NOMO-1 treated with dmso at 0.1 percent for 144 hours (cell line): Measurements from ENCODE around the gene SMTN.
"Not testable (repeated sequence)": the region's sequence is repeated elsewhere in the genome, so short reads cannot be mapped to it uniquely, and the experiment has no call there.

ENCODE experiments used
- DNase-seq: peaks from one replicate; lab custom pipeline; 2025; ENCODE audit not compliant: unreplicated experiment; lab: John Stamatoyannopoulos, UW

Gene SMTN

DNA sequence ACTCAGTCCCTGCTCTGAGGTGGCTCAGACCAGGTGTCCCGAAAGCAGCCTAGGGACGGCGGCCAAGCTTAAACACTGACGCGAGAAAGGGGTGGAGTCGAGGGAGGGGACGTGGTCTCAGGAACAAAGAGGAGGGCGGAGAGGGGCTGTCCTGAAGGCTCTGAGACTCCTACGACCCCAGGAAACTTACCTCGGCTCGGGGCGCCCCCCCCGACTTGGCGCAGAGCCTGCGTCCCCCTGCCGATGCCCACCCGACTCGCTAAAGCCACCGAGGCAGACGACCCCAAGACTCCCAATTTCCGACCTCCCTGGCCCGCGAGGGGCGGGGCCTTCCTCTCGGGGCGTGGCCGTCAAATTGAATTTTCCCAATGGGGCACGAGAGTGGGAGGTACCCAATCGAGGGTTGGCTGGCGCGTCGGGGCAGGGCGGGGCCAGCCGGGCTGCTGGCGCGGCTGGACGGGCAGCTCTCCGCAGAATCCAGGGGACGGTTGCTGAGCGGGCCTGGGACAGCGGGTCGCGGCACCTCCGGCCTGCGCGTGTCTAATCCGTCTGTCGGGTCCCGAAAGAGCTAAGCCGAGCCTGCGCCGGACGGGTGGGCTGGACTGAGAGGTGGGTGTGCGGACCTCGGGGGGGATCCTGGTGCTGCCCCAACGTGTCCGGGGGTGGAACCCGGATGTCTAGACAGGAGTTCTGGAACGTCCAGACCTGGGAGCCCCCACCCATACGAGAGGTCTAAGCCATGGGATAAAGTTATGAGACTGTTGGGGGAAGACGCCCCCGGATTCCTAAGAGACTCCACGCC, at the start of gene SMTN:
Gene SMTN (plus strand): TSS at position 471 of the 802 bp plus-strand sequence. CDS start 1,941 bp downstream, outside the sequence.
- peak; percentile 80 for DNase-seq

DNA sequence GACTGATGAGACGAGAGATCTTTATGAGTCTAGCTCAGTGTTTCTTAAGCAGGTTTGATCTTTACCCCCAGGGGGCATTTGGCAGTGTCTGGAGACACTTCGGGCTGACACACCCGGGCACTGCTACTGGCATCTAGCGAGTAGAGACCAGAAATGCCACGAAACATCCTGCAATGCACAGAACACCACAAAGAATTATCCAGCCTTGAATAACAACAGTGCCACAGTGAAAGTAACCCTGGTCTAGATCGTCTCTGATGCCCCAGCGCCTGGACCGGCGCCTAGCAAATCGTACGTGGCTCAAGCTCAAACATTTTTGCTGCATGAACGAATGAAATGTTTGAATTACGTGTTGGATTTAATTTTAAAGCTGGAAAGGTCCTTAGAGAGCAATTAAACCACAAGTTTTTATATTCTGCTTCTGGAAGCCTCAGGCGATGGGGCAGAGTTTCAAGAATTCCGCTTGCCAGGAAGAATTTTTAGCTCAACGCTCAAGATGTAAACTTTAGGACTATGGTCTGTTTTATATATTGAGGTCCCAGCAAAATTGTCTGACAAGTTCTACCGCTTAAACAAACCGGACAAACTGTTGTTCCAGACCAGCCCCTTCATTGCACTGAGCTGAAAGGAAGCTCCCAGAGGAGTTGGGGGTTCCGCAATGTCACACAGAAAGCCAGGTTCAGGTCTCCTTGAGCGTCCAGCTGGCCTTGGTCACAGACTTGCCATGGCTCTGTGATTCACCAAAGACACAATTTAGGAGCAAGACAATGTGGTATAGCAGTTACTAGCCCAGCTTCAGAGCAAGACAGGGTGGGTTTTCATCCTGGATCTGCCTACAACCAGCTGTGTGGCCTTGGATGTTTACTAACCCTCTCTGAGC, 44.2 kb upstream of the SMTN start:
- DNase-seq, result no peak

DNA sequence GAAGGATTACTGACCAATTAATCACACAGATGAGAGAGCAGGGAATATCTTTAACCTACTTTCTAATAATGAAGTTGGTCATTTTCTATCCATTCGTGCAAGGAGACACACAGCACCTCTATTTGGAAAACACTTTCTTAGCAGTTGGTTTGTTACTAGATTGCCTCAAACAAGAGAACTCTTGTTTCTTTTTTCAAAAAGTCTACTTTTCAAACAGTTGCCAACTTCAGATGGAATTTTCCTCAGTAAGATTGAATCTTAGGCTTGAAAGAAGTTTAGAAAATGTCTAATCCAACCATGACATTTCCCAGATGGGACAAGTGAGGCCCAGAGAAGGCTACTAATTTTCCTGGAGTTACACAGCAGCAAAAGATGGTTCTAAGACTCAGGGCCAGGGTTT, 42.4 kb upstream of the SMTN start:
- DNase-seq, result no peak

DNA sequence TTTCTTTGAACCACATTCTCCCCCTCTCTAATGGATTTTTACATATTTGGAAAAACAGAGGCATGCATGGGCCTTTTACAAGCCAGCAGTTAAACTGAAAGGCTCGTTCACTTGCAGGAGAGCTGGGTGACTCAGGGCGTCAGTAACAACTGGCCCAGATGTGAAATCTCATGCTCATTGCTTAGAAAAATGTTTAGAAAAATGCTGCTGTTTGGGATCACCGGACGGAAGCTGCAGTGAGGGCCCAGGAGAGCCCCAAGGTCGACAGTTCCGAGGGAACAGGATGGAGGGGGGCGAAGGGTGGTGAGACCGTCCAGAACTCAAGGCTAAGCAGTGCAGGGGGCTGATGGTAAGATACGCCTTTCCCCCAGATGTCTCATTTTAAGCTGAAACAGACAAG, 41.7 kb upstream of the SMTN start:
- DNase-seq, result no peak

DNA sequence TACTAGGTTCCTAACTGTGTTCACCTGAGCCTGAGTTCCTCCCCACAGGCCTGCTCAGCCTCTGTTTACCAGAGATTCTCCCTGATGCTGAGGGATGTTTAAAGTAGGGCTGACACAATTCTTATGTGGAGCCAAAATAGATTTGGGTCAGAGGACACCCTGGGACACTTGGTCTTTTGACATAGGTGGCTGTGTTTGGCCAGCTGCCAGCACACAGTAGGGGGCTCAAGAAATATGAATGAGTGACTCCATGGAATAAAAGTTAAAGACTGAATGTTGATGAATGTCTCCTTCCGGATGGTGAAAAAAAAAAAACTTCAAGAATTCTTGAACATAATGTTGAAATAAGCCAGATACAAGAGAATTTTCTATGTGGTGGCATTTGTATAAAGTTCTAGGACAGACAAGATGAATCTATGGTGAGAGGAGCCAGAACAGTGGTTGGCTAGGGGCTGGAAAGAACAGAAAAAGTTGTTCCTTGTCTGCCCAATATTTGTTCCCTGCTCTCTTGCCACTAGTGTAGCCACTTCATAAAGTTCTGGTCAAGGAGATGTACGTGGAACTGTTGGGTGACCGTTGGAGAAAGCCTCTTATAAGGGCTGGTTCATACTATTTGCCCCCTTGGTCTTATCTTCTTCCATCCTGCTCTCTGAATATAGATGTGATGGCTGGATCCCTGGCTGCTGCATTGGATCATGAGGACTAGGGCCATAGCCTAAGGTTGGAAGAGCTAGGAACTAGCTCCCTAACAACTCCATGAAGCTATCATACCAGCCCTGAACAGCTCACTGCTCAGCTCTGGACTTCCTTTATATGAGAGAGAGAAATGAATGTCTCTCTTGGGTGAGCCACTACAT, 40.3 kb upstream of the SMTN start:
- no peak for DNase-seq

DNA sequence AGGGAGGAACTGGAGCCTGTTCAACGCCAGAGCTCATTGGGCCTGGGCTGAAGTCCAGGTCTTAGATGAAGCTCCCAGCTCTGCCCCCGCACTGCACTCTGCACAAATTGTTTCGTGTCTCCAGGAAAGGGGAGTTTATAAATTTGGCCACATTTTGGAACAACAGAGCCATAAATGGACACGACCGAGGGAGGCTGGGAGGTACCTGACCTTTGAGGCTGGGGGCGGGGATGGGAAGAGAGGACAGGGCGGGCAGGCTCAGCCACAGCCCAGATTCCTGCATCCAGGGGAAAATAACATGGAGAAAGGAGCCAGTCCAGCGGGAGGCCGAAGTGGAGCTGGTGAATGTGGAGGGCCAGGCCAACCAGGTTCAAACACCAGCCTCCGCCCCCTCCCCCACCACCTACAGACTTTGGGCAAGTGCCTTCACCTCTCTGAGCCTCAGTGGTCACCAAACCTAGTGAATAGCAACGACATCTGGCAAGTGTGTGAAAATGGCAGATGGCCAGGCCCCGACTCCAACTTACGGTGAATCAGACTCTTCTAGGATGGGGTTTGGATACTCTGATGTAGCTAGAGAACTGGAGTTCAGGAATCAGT, 36.8 kb upstream of the SMTN start:
- no peak for DNase-seq

DNA sequence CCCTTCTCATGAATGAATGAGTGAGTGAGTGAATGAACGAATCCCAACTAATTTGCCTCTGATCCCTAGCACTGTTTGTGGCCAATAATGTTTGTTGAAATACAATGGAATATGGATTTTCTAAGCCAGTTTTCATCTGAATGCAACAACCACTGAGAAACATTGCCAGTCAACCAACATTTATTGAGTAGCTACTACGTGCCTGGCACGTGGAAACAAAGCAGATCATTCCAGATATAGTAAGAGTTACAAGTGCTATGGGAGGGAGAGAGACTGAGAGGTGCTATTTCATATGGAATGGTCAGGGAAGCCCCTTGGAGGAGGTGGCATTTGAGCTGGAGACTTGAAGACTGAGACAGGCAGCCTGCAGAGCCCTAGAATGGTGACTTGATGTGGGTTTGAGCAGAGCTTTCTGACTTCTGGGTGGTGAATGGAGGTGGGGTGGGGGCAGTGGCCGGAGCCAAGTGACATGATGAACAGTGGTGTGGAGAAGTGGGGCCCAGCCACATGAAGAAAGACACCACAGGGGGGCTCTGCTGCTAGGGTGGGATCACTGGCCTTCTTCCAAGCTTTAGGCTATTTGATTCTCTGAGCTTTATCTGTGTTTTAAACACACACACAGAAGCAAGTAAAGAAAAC, 35.1 kb upstream of the SMTN start:
- no peak for DNase-seq

DNA sequence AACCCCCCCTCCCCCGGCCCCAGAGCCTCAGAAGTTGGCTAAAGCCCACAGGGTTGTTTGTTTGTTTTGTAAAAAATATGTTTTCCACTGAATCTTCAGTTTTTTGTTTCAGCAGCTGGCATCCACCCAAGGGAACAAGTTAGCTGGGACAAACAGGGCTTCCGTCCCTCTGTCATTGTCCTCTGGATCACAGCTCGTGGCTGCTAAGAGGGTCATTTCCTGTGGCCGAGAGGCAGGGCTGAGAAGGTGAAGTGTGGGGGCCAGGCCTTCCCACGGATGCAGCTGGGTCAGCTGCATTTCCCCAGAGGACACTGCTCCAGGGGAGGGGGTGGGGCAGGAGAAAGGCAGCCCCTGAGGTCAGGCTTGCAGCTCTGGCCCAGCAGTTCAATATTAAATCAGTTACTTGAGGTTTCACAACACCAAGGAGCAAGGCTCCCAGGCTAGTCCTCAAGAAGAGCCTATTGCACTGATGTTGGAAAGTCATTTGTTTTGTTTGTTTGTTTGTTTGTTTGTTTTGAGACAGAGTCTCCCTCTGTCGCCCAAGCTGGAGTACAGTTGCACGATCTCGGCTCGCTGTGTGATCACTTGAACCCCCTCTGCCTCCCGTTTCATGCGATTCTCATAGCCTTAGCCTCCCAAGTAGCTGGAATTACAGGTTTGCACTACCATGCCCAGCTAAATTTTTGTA, 34.4 kb upstream of the SMTN start:
- no peak for DNase-seq

DNA sequence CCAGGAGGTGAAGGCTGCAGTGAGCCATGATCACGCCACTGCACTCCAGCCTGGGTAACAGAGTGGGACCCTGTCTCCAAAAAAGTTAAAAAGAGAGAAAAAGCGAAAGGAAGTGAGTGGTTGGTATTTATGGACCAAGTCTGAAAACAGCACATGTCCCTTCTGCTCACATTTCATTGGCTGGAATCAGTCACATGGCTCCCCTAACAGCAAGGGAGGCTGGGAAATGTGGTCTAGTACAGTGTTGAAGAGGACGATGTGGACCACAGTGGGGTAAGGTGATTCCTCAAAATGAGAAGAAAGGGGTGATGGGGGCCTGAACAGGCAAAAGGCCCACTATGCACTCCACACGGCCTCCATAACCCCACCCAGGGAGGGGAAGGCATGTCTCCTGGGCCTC, 32.5 kb upstream of the SMTN start:
- DNase-seq, result no peak

DNA sequence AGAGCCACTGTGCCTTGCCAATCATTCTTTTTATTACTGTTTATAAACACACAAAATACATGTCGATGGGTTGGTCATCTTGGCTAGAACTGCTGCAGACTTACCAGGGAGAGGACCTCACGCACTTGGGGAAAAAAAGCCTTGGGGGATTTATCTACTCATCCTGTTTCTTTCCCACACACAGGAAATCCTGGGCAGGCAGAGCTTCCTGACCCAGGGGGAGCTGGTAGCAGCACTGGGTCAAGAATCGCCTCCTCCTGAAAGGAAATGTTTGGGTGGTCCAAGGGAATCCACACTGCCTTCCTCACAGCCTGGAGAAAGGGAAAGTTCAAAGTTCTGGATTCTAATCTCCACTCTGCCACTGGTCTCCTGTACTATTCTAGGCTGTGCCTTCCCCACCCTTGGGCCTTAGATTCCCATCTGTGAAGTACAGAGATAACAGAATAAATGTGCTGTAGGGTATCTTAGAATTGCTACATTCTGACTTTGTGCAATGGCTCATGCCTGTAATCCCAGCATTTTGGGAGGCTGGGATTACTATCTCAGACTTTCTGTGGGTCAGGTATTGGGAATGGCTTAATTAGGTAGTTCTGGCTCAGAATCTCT, 31.2 kb upstream of the SMTN start:
- no peak for DNase-seq

DNA sequence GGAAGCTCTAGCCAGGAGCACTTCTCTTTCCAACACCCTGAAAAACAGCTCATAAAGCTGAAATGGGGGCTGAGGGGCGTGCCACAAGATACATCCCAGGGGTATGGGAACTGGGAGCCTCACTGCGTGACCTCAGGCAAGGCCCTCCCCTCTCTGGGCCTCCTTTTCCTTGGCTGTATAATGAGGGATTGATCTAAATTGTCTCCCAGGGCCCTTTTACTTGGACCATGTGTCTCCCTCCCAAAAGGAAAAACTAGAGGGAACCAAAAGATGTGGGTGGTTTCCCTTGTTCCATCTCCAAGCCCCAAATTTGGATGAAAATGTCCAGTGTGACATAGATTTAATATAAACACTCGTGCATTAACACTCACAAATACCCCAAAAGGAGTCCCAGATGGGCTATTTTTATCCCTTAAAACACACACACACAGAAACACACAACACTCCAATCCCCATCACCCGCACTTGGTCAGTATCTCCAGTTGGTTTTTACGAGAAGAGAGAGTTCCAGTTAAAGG, 25.9 kb upstream of the SMTN start:
- no peak for DNase-seq

DNA sequence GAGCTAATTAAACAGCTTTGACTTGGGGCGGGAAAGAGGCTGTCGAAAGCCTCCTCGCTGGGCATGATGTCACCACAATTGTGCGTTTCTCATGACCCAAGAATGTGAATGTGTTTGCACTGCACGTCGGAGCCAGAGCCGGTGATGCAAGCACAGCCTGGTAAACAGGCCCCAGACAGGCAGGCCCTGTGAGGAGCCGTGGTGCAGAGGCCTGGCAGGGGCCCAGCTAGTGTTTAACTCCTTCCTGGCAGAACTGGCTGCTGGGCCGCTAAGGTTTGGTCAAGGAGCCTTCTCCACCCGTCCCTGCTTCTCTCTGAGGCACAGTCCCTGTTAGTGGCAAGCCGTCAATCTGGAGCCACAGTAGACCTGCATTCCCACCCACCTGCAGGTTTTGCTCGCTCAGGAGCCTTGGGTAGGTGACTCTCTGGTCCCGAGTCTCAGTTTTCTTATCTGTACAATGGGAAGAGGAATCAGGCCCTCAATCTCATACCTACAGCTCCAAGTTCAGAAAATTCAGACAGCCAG, 25.4 kb upstream of the SMTN start:
- no peak for DNase-seq

DNA sequence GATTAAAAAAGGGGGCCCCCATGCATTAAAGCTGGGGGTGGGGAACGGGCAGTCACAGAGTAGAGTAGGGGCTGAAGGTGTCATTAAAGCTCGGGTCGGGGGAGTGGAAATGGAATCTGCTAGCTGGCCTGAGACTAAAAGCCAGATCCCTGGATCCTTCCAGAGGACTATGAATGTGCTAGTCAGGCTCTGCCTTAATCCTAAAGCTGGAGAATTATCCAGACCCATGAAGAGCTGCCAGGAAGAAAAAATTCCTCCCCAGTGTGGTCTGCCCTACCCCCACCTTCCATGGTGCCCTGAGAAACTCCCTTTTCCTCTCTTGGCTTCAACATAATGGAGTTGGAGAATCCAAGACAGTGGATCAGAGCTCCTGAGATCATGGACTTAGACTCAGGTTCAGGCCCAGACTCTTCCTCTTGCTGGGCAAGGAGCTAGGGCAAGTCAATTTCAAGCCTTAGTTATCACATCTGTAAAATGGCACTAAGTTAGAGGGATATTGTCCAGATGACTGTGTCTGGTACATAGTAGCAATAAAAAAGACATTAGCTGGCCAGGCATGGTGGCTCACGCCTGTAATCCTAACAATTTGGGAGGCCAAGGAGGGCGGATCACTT, 24.0 kb upstream of the SMTN start:
- DNase-seq, result no peak

DNA sequence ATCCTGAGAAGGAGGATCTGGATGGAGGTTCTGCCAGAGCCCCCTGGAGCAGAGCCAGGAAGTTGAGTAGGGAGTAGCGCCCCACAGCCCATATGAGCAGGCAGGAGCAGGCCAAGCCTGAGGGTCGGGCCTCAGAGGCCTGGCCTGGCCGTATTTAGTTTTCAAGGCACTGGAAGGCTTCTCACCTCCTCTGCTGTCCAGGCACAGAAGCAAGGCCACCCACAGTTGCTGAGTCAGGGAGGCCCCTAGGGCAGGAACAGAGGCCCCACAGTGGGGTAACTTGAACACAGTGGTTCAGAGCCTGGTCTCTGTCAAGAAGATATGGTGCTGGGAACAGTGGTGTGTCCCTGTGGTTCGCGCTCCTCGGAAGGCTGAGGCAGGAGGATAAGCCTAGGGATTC, 21.5 kb upstream of the SMTN start:
- DNase-seq, result not testable (repeated sequence)

DNA sequence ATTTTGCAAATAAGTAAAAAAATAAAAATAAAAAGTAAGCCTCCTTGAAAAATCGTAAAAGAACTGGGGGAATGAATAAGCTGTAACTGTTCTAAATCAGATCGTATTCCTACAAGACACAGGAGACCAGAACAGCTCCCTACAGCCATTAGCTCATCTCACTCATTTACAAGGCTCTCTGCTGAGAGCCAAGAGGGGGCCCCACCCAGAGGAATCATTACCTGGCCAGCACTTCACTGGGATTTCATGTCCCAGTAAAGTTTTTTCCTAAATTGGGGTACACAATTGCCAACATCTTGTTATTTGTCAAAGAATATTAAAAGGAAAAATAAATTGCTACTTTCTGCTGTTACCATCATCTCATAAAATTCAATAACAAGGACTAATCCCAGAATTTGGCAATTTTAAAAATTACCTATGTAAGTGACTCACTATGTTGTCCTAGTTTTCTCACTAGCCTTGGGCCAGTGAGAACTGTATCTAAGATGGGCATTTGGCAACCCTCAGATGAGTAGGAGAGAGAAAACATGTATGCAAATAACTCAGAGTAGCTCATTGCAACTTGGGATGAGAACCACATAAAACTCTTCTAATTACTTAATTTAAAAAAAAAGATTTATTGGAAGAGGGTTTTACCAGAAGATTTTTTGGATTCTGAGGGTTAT, 18.4 kb upstream of the SMTN start:
- DNase-seq, result no peak

DNA sequence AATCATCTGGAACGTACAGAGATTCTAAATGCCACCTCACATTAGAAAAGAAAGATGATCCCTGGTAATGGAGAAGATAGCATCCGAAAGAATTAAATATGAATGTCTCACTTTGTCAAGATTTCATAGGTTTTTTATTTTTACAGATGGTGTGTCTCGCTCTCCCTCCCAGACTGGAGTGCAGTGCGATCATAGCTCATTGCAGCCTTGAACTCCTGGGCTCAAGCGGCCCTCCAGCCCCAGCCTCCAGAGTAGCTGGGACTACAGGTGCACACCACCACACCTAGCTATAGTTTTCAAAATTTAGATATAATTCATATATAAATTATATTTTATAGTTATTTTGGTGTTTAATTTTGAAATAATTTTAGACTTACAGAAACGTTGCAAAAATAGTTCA, 16.7 kb upstream of the SMTN start:
- DNase-seq, result no peak

DNA sequence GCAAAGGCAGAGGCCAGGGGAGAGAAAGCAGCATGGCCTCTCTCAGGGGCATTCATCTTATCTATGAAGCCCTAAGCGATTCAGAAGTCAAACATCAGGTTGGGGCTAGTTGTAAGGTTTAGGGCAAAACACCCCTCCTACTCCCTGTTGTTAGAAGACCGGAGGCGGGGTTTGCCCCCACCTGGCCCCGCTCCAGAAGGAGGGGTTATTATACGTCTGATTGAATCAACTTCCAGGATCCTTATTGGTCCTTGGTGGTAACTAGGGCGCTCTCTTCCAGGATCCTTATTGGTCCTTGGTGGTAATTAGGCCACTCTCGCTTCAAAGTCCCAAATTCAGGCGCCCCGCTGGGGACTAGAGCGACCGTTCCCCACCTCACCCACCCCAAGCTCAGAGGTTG, 12.1 kb upstream of the SMTN start:
- no peak for DNase-seq
